Prostate gland (tissue), 2 donors: Measurements from ENCODE around the gene CSF1R. TPM values are rescaled to one million over a fixed set of nuclear protein-coding genes. Genes with fewer than 3 reads are reported as not detected.

Source experiments
- DNase-seq: peaks from one replicate; pipeline ENCODE4 v3.0.0-alpha.2; 2019; ENCODE audit warnings: low spot score
- H3K27ac ChIP-seq, 2 donors: fragments of 200-600 bp; sonication (generic); 2 replicates each; pipeline ENCODE4 v1.5.1; 2017 to 2019
- H3K27me3 ChIP-seq: fragments of 200-600 bp; sonication (generic); replicated peaks from 2 replicates; pipeline ENCODE4 v1.5.1; 2019; ENCODE audit not compliant: insufficient read depth
- H3K36me3 ChIP-seq, 2 donors: fragments of 200-600 bp; sonication (generic); 1 replicate in 1 of 2; 2 replicates in 1 of 2; pipeline versions ENCODE4 v1.5.1 to v1.8.1; 2017 to 2019
- H3K4me1 ChIP-seq: fragments of 200-600 bp; sonication (generic); replicated peaks from 2 replicates; pipeline ENCODE4 v1.5.1; 2019
- H3K4me3 ChIP-seq, 2 donors: fragments of 200-600 bp; sonication (generic); 2 replicates each; pipeline ENCODE4 v1.5.1; 2017 to 2019
- H3K9me3 ChIP-seq: fragments of 200-600 bp; sonication (generic); 2 replicates; pipeline ENCODE4 v1.5.1; 2017
- POLR2A ChIP-seq: fragments of 450-650 bp; IDR thresholded peaks from one replicate; pipeline ENCODE4 v1.6.1; 2016; ENCODE audit warnings: antibody characterized with exemption, mild to moderate bottlenecking
- POLR2AphosphoS5 ChIP-seq: sonication (generic); formaldehyde crosslinking; IDR thresholded peaks from one replicate; pipeline ENCODE4 v1.6.1; 2017; ENCODE audit warnings: antibody characterized with exemption
- WGBS: methylation state at CpG from one replicate; pipeline ENCODE4 v1.1.5; 2018; 5-methylcytosine and 5-hydroxymethylcytosine counted together
- intact Hi-C: fragments of 100-400 bp; cut with DNase I; formaldehyde crosslinking; loops from one replicate; pipeline ENCODE4 v1.14.2; 2022
- total RNA-seq, 2 donors: library from RNA; depleted of rRNA; stranded (reverse); fragments of >200 nt; gene quantifications; one replicate each; pipeline ENCODE4 v1.1.0, GENCODE V29; 2016
- TF ChIP-seq, protein P1 (sequence below), 4 experiments: fragments of 200-600 bp in 2 of 4; fragments of 450-650 bp in 2 of 4; sonication (generic) in 2 of 4; IDR thresholded peaks; 1 replicate in 3 of 4; 2 replicates in 1 of 4; pipeline ENCODE4 v1.5.1; 2016 to 2019; ENCODE audit warnings: antibody characterized with exemption in 4 of 4, mild to moderate bottlenecking in 2 of 4, moderate library complexity in 2 of 4

CSF1R gene
- total RNA-seq, 2 donors from 2014 or later, result 11.0 to 36.4 TPM

DNA sequence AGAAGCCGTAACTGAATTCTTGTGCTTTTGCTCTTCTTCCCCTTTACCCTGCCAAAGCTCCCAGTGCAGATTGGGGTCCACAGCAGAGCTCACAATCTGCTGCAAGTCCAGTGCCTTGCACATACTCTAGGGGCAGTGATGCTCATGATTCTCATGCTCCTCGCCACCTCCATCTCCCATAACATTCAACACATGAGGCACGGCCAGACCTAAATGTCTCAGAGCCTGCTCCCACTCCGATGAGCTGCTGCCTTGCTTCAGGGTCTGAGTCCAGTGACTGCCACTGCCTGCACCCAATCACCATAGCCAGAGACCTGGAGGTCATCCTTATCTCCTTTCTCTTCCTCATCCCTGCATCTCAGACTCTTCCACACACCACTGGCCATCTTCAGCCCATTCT, 10.5 kb downstream of the CSF1R start:
- no peak for DNase-seq
- intact Hi-C loops, result no loop called here
- no peaks in the 10 kb centered on the region for H3K4me1 ChIP-seq
- no peaks in the 10 kb centered on the region for H3K27me3 ChIP-seq
- WGBS, result 80% methylated on average over 4 of the region's 4 CpGs
- no peaks in the 10 kb centered on the region for H3K36me3 ChIP-seq
- H3K4me3 ChIP-seq, result no peak overlapping the region
- TF ChIP-seq POLR2AphosphoS5 (no peak), POLR2A (no peak)
- TF ChIP-seq, protein P1, sequence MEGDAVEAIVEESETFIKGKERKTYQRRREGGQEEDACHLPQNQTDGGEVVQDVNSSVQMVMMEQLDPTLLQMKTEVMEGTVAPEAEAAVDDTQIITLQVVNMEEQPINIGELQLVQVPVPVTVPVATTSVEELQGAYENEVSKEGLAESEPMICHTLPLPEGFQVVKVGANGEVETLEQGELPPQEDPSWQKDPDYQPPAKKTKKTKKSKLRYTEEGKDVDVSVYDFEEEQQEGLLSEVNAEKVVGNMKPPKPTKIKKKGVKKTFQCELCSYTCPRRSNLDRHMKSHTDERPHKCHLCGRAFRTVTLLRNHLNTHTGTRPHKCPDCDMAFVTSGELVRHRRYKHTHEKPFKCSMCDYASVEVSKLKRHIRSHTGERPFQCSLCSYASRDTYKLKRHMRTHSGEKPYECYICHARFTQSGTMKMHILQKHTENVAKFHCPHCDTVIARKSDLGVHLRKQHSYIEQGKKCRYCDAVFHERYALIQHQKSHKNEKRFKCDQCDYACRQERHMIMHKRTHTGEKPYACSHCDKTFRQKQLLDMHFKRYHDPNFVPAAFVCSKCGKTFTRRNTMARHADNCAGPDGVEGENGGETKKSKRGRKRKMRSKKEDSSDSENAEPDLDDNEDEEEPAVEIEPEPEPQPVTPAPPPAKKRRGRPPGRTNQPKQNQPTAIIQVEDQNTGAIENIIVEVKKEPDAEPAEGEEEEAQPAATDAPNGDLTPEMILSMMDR (IDR thresholded peaks at IDR 0.05), result no peak
- H3K27ac ChIP-seq, result no peak overlapping the region
- H3K9me3 ChIP-seq, result no peaks in the 10 kb centered on the region

DNA sequence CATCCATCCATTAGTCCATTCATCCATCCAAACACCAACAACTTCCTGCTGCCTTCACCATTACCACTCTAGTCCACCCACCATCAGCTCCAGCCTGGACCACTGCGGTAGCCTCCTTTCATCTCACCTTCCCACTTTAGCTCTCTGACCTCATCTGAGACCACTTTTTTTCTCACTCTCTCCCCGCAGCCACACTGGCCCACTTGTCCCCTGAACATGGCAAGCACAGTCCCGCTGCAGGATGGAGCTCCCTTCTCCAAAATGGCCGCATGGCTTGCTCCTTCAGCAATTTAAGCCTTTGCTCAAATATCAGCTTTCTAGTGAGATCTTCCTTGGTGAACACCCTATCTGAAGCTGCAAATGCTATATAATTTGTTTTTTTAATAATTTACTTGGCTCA, 11.1 kb downstream of the CSF1R start:
- Histone ChIP-seq H3K27ac (no peak overlapping the region), H3K9me3 (no peaks in the 10 kb centered on the region), H3K27me3 (no peaks in the 10 kb centered on the region), H3K36me3 (no peaks in the 10 kb centered on the region), H3K4me1 (no peaks in the 10 kb centered on the region), H3K4me3 (no peak overlapping the region)
- TF ChIP-seq, protein P1 (IDR thresholded peaks at IDR 0.05), result no peak
- no peak for TF ChIP-seq POLR2A
- TF ChIP-seq POLR2AphosphoS5, result no peak
- intact Hi-C loops, result no loop called here
- no peak for DNase-seq
- WGBS, result 67% methylated on average over 4 of the region's 4 CpGs

DNA sequence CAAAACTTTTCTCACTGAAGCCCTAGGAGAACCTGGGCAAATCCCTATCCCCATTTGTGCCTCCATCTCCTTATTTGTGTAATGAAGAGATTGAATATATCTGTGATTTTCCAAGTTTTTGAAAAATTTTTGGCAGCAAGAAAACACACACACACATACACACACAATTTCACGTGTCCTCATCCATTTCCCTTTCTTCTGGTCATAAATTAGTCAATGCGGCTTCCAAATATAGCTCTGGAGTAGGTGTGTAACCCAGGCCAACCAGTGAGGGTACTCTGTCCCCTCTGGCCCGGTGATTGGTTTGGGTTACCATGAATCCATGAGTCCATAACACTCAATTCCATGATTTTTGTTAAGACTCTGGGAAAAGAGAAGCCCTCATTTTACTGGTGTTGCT, 12.7 kb downstream of the CSF1R start:
- intact Hi-C loops, result no loop called here
- H3K4me3 ChIP-seq, result no peak overlapping the region
- no peaks in the 10 kb centered on the region for H3K4me1 ChIP-seq
- H3K36me3 ChIP-seq, result no peaks in the 10 kb centered on the region
- TF ChIP-seq, protein P1 (IDR thresholded peaks at IDR 0.05), result no peak
- no peak for TF ChIP-seq POLR2A
- no peak for TF ChIP-seq POLR2AphosphoS5
- no peaks in the 10 kb centered on the region for H3K27me3 ChIP-seq
- no peak overlapping the region for H3K27ac ChIP-seq
- WGBS, result 80% methylated on average over 3 of the region's 3 CpGs
- no peaks in the 10 kb centered on the region for H3K9me3 ChIP-seq
- no peak for DNase-seq

DNA sequence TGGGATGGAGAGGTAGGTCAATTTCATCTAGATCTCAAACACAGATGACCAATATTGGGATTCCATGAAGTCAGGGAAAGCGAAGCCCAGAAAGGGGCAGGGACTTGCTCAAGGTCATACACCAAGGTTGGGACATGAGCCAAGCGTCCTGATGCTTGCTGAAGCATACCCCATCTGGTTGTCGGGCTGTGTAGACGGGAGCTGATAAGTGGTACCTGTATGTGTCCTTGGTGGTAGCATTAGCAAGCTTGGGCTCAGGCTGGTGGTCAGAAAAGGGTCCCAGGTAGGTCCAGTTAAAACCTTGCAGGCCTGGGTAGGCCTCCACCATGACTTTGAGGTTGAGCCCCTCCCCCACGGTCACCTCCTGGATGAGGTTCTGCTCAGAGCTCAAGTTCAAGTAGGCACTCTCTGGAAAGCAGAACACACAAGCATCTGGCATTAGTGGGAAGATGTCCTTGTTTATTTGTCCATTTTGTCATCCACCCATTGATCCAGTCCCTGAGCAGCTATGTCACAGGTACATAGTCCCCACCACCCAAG, 13.2 kb downstream of the CSF1R start:
- Histone ChIP-seq H3K27me3 (no peaks in the 10 kb centered on the region), H3K4me3 (no peak overlapping the region), H3K9me3 (no peaks in the 10 kb centered on the region), H3K4me1 (no peaks in the 10 kb centered on the region), H3K27ac (no peak overlapping the region), H3K36me3 (no peaks in the 10 kb centered on the region)
- 88% methylated on average over 5 of the region's 5 CpGs for WGBS
- DNase-seq, result no peak
- TF ChIP-seq, protein P1 (IDR thresholded peaks at IDR 0.05), result no peak
- TF ChIP-seq POLR2A (no peak), POLR2AphosphoS5 (no peak)
- intact Hi-C loops, result no loop called here

DNA sequence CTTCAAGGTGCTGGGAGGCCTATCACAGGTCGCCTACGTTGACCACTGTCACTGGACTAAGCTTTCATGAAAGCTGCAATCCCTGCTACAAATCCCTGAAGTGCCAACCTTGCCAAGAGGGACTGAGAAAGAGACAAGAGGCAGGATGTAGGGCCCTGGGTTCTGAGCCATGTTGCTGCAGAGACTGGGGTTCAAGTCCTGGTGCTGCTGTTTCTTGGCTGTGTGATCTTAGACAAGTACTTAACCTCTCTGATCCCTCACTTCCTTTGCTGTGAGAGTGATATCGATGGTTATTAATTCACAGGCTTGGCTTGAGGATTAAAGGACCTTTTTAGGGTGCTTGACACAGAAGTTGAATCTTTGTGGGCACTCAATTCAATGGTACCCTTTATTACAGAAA, 15.5 kb downstream of the CSF1R start:
- 81% methylated on average over 3 of the region's 3 CpGs for WGBS
- TF ChIP-seq POLR2A (no peak), POLR2AphosphoS5 (no peak)
- TF ChIP-seq, protein P1 (IDR thresholded peaks at IDR 0.05), result no peak
- DNase-seq, result no peak
- Histone ChIP-seq H3K36me3 (no peaks in the 10 kb centered on the region), H3K4me1 (no peaks in the 10 kb centered on the region), H3K27me3 (no peaks in the 10 kb centered on the region), H3K4me3 (no peak overlapping the region), H3K9me3 (no peaks in the 10 kb centered on the region), H3K27ac (no peak overlapping the region)
- intact Hi-C loops, result no loop called here
